Sigmoid colon (tissue), 7 donors: ENCODE results near the gene SPINK13. TPM values are rescaled to one million over a fixed set of nuclear protein-coding genes. Genes with fewer than 3 reads are reported as not detected.

Experiments used
- DNase-seq: peaks from one replicate; pipeline ENCODE4 v3.0.0-alpha.2; 2019
- H3K27ac ChIP-seq, 4 donors: fragments of 200-600 bp; sonication (generic); one replicate each; pipeline ENCODE4 v1.5.1; 2016 to 2019; ENCODE audit warnings: mild to moderate bottlenecking in 1 of 4
- H3K27me3 ChIP-seq, 3 donors: fragments of 200-600 bp; sonication (generic); one replicate each; pipeline ENCODE4 v1.5.1; 2019; ENCODE audit warnings: mild to moderate bottlenecking in 1 of 3
- H3K36me3 ChIP-seq, 4 donors: fragments of 200-600 bp; sonication (generic); one replicate each; pipeline ENCODE4 v1.5.1; 2016 to 2019
- H3K4me1 ChIP-seq, 4 donors: fragments of 200-600 bp; sonication (generic); one replicate each; pipeline ENCODE4 v1.5.1; 2017 to 2019
- H3K4me3 ChIP-seq, 4 donors: fragments of 200-600 bp; sonication (generic); one replicate each; pipeline ENCODE4 v1.5.1; 2017 to 2019; ENCODE audit warnings: mild to moderate bottlenecking in 2 of 4, moderate library complexity in 1 of 4
- H3K9me3 ChIP-seq, 4 donors: fragments of 200-600 bp in 3 of 4; sonication (generic) in 3 of 4; one replicate each; pipeline versions ENCODE4 v1.5.1 to v1.6.1; 2013 to 2019
- CTCF ChIP-seq, 4 experiments: fragments of 450-650 bp in 3 of 4; fragments of 200-600 bp in 1 of 4; IDR thresholded peaks; one replicate each; pipeline ENCODE4 v1.5.1; 2016 to 2019; ENCODE audit warnings: antibody characterized with exemption in 4 of 4, mild to moderate bottlenecking in 3 of 4, moderate library complexity in 2 of 4
- EP300 ChIP-seq, 4 donors: sonication (generic); formaldehyde crosslinking; IDR thresholded peaks; one replicate each; pipeline ENCODE4 v1.6.1; 2017; ENCODE audit warnings: antibody characterized with exemption in 4 of 4
- POLR2A ChIP-seq, 2 donors: fragments of 450-650 bp; IDR thresholded peaks; one replicate each; pipeline ENCODE4 v1.6.1; 2016; ENCODE audit warnings: antibody characterized with exemption in 2 of 2, mild to moderate bottlenecking in 2 of 2, moderate library complexity in 2 of 2
- POLR2AphosphoS5 ChIP-seq, 4 donors: sonication (generic); formaldehyde crosslinking; IDR thresholded peaks; one replicate each; pipeline ENCODE4 v1.6.1; 2017; ENCODE audit warnings: antibody characterized with exemption in 4 of 4
- WGBS, 2 donors: extraction: QIAGEN DNeasy Blood & Tissue Kit; methylation state at CpG; one replicate each; pipeline ENCODE4 v1.1.7; 2013; 5-methylcytosine and 5-hydroxymethylcytosine counted together
- intact Hi-C: fragments of 100-400 bp; cut with DNase I; formaldehyde crosslinking; loops from one replicate; pipeline ENCODE4 v1.15.1; 2023
- polyA plus RNA-seq, 3 donors: library from polyadenylated mRNA; stranded (reverse); fragments of 200-250 nt; gene quantifications; one replicate each; pipeline ENCODE4 v1.2.3, GENCODE V29; 2013
- total RNA-seq, 4 donors: library from RNA; depleted of rRNA; stranded (reverse); fragments of >200 nt; gene quantifications; one replicate each; pipeline ENCODE4 v1.1.0, GENCODE V29; 2016
- donor health status: healthy with polysubstance abuse.
- donor health status: Bipolar disorder and iron deficiency.
- donor health status: healthy.

Gene SPINK13
- total and polyA plus RNA-seq, 7 donors: 0.33 to 0.45 TPM; not detected in 5

- TF ChIP-seq CTCF (IDR thresholded peaks at IDR 0.05) (no peak), POLR2AphosphoS5 (IDR thresholded peaks at IDR 0.05) (no peak), EP300 (IDR thresholded peaks at IDR 0.05) (no peak), POLR2A (IDR thresholded peaks at IDR 0.05) (no peak)
- no peak for DNase-seq
- intact Hi-C loops: no loop called here
These were observed 41.2 kb downstream of the SPINK13 start for GRCh38 chr5:148309746-148310145.

GRCh38 chr5:148311484-148311883 lies 42.9 kb downstream of the SPINK13 start:
- Histone ChIP-seq H3K36me3 (no peaks in the 10 kb centered on the region), H3K27me3 (no peaks in the 10 kb centered on the region), H3K27ac (no peak overlapping the region), H3K9me3 (no peaks in the 10 kb centered on the region), H3K4me3 (no peak overlapping the region), H3K4me1 (no peaks in the 10 kb centered on the region)
- no peak for DNase-seq
- intact Hi-C loops: no loop called here
- 73 to 75% methylated on average over 3 of the region's 3 CpGs for WGBS, 2 donors
- no peak for TF ChIP-seq POLR2A (IDR thresholded peaks at IDR 0.05)
- no peak for TF ChIP-seq POLR2AphosphoS5 (IDR thresholded peaks at IDR 0.05)
- TF ChIP-seq CTCF (IDR thresholded peaks at IDR 0.05): no peak
- TF ChIP-seq EP300 (IDR thresholded peaks at IDR 0.05): no peak

More at GRCh38 chr5:148309746-148310145, 41.2 kb downstream of the SPINK13 start:
- Histone ChIP-seq H3K36me3 (no peaks in the 10 kb centered on the region), H3K4me1 (no peaks in the 10 kb centered on the region), H3K9me3 (no peaks in the 10 kb centered on the region), H3K4me3 (no peak overlapping the region), H3K27ac (no peak overlapping the region), H3K27me3 (no peaks in the 10 kb centered on the region)

- no peak for DNase-seq
- no peak within 1 kb of the TSS for H3K4me3 ChIP-seq
- no peaks in the 10 kb centered on the region for H3K9me3 ChIP-seq
- no peak for TF ChIP-seq CTCF (IDR thresholded peaks at IDR 0.05)
- no peak for TF ChIP-seq EP300 (IDR thresholded peaks at IDR 0.05)
- no peak for TF ChIP-seq POLR2AphosphoS5 (IDR thresholded peaks at IDR 0.05)
- no peak for TF ChIP-seq POLR2A (IDR thresholded peaks at IDR 0.05)
- 24 to 66% methylated on average over 3 of the region's 3 CpGs for WGBS, 2 donors
- no peaks in the 10 kb centered on the region for H3K36me3 ChIP-seq
- H3K27me3 ChIP-seq: no peaks in the 10 kb centered on the region
- H3K27ac ChIP-seq: no peak within 1 kb of the TSS
- no peaks in the 10 kb centered on the region for H3K4me1 ChIP-seq
- intact Hi-C loops: no loop called here
These were observed 43.6 kb downstream of the SPINK13 start, which contains the start of gene SPINK7 for GRCh38 chr5:148312153-148312552. SPINK7 (plus strand) TSS chr5:148312423; CDS start chr5:148312484, 61 bp downstream.

GRCh38 chr5:148314187-148314586 lies 45.6 kb downstream of the SPINK13 start:
- WGBS, 2 donors: 80 to 88% methylated on average over 2 of the region's 2 CpGs

More at GRCh38 chr5:148314187-148314586, 45.6 kb downstream of the SPINK13 start:
- intact Hi-C loops: no loop called here
- Histone ChIP-seq H3K36me3 (no peaks in the 10 kb centered on the region), H3K4me3 (no peak overlapping the region), H3K4me1 (no peaks in the 10 kb centered on the region), H3K27ac (no peak overlapping the region), H3K9me3 (no peaks in the 10 kb centered on the region), H3K27me3 (no peaks in the 10 kb centered on the region)
- DNase-seq: no peak
- TF ChIP-seq POLR2AphosphoS5 (IDR thresholded peaks at IDR 0.05): no peak
- TF ChIP-seq CTCF (IDR thresholded peaks at IDR 0.05): no peak
- no peak for TF ChIP-seq EP300 (IDR thresholded peaks at IDR 0.05)
- no peak for TF ChIP-seq POLR2A (IDR thresholded peaks at IDR 0.05)
